CD14-positive monocyte (primary cell): ENCODE measurements around the gene MEGF9. TPM values are rescaled to one million over a fixed set of nuclear protein-coding genes. Genes with fewer than 3 reads are reported as not detected.
A peak's percentile ranks its signal among the peaks of the same experiment; 100 is the strongest.

Source experiments
- DNase-seq, 3 donors: peaks; one replicate each; pipeline ENCODE4 v3.0.0-alpha.2; 2011 to 2022
- H2AFZ ChIP-seq: 2 replicates; pipeline ENCODE4 v1.6.0; 2012; ENCODE audit warnings: mild to moderate bottlenecking, low read depth, low read length, inconsistent platforms; ENCODE audit not compliant: insufficient read depth, poor library complexity, severe bottlenecking
- H3K27ac ChIP-seq, 2 donors: 1 replicate in 1 of 2; 2 replicates in 1 of 2; pipeline ENCODE4 v1.5.1; 2012 to 2013; ENCODE audit warnings: low read length in 2 of 2, control low read depth in 1 of 2, inconsistent platforms in 1 of 2, low read depth in 1 of 2, mild to moderate bottlenecking in 1 of 2
- H3K27me3 ChIP-seq, 2 donors: one replicate each; pipeline versions ENCODE4 v1.6.0 to v1.6.1; 2011 to 2013; ENCODE audit warnings: low read length in 2 of 2; ENCODE audit not compliant: control insufficient read depth in 2 of 2, insufficient read depth in 2 of 2
- H3K36me3 ChIP-seq, 2 donors: replicated peaks in 1 of 2; 1 replicate in 1 of 2; 2 replicates in 1 of 2; pipeline versions ENCODE4 v1.5.1 to v1.6.1; 2012 to 2013; ENCODE audit warnings: low read length in 2 of 2, control low read depth in 1 of 2, inconsistent platforms in 1 of 2, mild to moderate bottlenecking in 1 of 2; ENCODE audit not compliant: insufficient read depth in 2 of 2, control insufficient read depth in 1 of 2
- H3K4me1 ChIP-seq, 2 donors: 1 replicate in 1 of 2; 2 replicates in 1 of 2; pipeline versions ENCODE4 v1.5.1 to v1.6.1; 2012 to 2013; ENCODE audit warnings: low read length in 2 of 2, control low read depth in 1 of 2, inconsistent platforms in 1 of 2, mild to moderate bottlenecking in 1 of 2, moderate library complexity in 1 of 2; ENCODE audit not compliant: insufficient read depth in 2 of 2, control insufficient read depth in 1 of 2
- H3K4me2 ChIP-seq: replicated peaks from 2 replicates; pipeline ENCODE3; 2012; ENCODE audit warnings: low read length, moderate library complexity, mild to moderate bottlenecking; ENCODE audit not compliant: poor library complexity, severe bottlenecking; ENCODE audit errors: extremely low read depth
- H3K4me3 ChIP-seq, 3 experiments: fragments of 200-600 bp in 1 of 3; sonication (generic) in 1 of 3; replicated peaks in 1 of 3; 1 replicate in 2 of 3; 2 replicates in 1 of 3; pipeline ENCODE4 v1.5.1; 2011 to 2013; ENCODE audit warnings: low read length in 3 of 3, mild to moderate bottlenecking in 3 of 3, control low read depth in 2 of 3, low read depth in 2 of 3, inconsistent platforms in 1 of 3, moderate library complexity in 1 of 3
- H3K79me2 ChIP-seq: 2 replicates; pipeline ENCODE4 v1.6.0; 2012; ENCODE audit warnings: mild to moderate bottlenecking, control low read depth, inconsistent platforms, low read length, moderate library complexity; ENCODE audit not compliant: insufficient read depth
- H3K9ac ChIP-seq: 2 replicates; pipeline ENCODE4 v1.6.0; 2017; ENCODE audit warnings: low read length, mild to moderate bottlenecking; ENCODE audit not compliant: insufficient read depth, poor library complexity, severe bottlenecking
- H3K9me3 ChIP-seq, 2 donors: replicated peaks in 1 of 2; 1 replicate in 1 of 2; 2 replicates in 1 of 2; pipeline versions ENCODE4 v1.5.1 to v1.6.1; 2012 to 2013; ENCODE audit warnings: low read length in 2 of 2, control low read depth in 1 of 2; ENCODE audit not compliant: control insufficient read depth in 1 of 2, insufficient read depth in 1 of 2
- H4K20me1 ChIP-seq: 2 replicates; pipeline ENCODE4 v1.6.0; 2012; ENCODE audit warnings: mild to moderate bottlenecking, low read length, control low read depth, moderate library complexity; ENCODE audit not compliant: insufficient read depth
- H3K27ac Mint-ChIP-seq, 7 donors: one replicate each; pipeline ENCODE4 v1.8.0; 2020; ENCODE audit warnings: mild to moderate bottlenecking in 7 of 7, mixed read lengths in 7 of 7, moderate library complexity in 6 of 7, inconsistent platforms in 2 of 7
- H3K27me3 Mint-ChIP-seq, 3 donors: one replicate each; pipeline ENCODE4 v1.8.0; 2021 to 2022; ENCODE audit warnings: low read depth in 3 of 3, mild to moderate bottlenecking in 3 of 3, mixed read lengths in 3 of 3, moderate library complexity in 3 of 3, inconsistent platforms in 1 of 3
- H3K36me3 Mint-ChIP-seq, 2 donors: one replicate each; pipeline ENCODE4 v1.8.0; 2020; ENCODE audit warnings: mixed read lengths in 2 of 2, inconsistent platforms in 1 of 2, mild to moderate bottlenecking in 1 of 2
- H3K4me1 Mint-ChIP-seq: one replicate; pipeline ENCODE4 v1.8.0; 2020; ENCODE audit warnings: mild to moderate bottlenecking, mixed read lengths
- H3K4me3 Mint-ChIP-seq, 2 donors: one replicate each; pipeline ENCODE4 v1.8.0; 2020; ENCODE audit warnings: mild to moderate bottlenecking in 2 of 2, mixed read lengths in 2 of 2, moderate library complexity in 1 of 2
- H3K9me3 Mint-ChIP-seq, 7 donors: one replicate each; pipeline ENCODE4 v1.8.0; 2020 to 2022; ENCODE audit warnings: mixed read lengths in 7 of 7, mild to moderate bottlenecking in 6 of 7, moderate library complexity in 6 of 7, inconsistent platforms in 2 of 7
- CTCF ChIP-seq: fragments of 200-600 bp; IDR thresholded peaks from one replicate; pipeline ENCODE4 v1.8.0; 2022; ENCODE audit warnings: antibody characterized with exemption, mild to moderate bottlenecking
- WGBS: methylation state at CpG from one replicate; pipeline ENCODE4 v1.1.5; 2013; ENCODE audit warnings: missing lambda C conversion rate; ENCODE audit not compliant: insufficient coverage; 5-methylcytosine and 5-hydroxymethylcytosine counted together
- intact Hi-C, 2 donors: fragments of 100-400 bp; cut with micrococcal nuclease; formaldehyde crosslinking; loops; one replicate each; pipeline versions ENCODE4 v1.15.0 to v1.15.1; 2023
- polyA plus RNA-seq, 3 donors: library from polyadenylated mRNA; depleted of rRNA in 1 of 3; unstranded in 2 of 3; stranded (reverse) in 1 of 3; fragments of 300-500 nt in 2 of 3; fragments of >200 nt in 1 of 3; fragmentation: Illumina TruSeq in 2 of 3; gene quantifications; 1 replicate in 2 of 3; 2 replicates in 1 of 3; pipeline ENCODE4 v1.2.3, GENCODE V29; 2012 to 2021

The MEGF9 gene
- polyA plus RNA-seq, 3 donors: 45.0 to 92.8 (median 89.7) TPM

DNA sequence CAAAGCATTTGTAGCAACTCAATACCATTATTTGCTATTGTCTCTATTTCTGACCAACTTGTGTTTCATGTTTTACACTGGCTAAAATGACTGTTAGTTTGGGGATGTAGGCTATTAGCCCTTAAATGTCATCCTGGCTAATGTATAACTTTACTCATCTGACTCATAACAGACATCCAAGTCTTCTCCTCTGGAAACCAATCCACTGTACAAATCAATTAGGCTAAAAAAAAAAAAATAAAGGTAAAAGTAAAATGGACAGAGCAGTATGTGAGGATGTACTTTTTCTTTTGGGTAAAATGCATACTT lies 20.6 kb downstream of the MEGF9 start:
- peak in 1 of 3 donors; percentile 12 for DNase-seq
- Histone ChIP-seq H3K27ac (peak overlapping the region in 1 of 2 donors; percentile 76), H3K4me1 (peaks cover 88 to 100% of the 10 kb centered on the region in 2 donors), H3K4me3 (peak overlapping the region in 1 of 3 experiments; percentile 56), H3K9ac (no peak overlapping the region), H3K79me2 (peaks cover 100% of the 10 kb centered on the region), H3K9me3 (no peaks in the 10 kb centered on the region), H2AFZ (no peak overlapping the region), H3K27me3 (no peaks in the 10 kb centered on the region), H4K20me1 (peaks cover 100% of the 10 kb centered on the region), H3K4me2 (peak overlapping the region; percentile 57), H3K36me3 (peaks cover 11 to 37% of the 10 kb centered on the region in 2 donors)
- no peak for TF ChIP-seq CTCF
- Mint-ChIP-seq H3K4me3 (peak overlapping the region; percentile 39 to 70), H3K27me3 (no peaks in the 10 kb centered on the region), H3K4me1 (peaks cover 74% of the 10 kb centered on the region), H3K27ac (peak overlapping the region; percentile 82 to 94 (median 89)), H3K36me3 (peaks cover 23 to 38% of the 10 kb centered on the region in 2 donors), H3K9me3 (no peaks in the 10 kb centered on the region)
- intact Hi-C loops: no loop called here

DNA sequence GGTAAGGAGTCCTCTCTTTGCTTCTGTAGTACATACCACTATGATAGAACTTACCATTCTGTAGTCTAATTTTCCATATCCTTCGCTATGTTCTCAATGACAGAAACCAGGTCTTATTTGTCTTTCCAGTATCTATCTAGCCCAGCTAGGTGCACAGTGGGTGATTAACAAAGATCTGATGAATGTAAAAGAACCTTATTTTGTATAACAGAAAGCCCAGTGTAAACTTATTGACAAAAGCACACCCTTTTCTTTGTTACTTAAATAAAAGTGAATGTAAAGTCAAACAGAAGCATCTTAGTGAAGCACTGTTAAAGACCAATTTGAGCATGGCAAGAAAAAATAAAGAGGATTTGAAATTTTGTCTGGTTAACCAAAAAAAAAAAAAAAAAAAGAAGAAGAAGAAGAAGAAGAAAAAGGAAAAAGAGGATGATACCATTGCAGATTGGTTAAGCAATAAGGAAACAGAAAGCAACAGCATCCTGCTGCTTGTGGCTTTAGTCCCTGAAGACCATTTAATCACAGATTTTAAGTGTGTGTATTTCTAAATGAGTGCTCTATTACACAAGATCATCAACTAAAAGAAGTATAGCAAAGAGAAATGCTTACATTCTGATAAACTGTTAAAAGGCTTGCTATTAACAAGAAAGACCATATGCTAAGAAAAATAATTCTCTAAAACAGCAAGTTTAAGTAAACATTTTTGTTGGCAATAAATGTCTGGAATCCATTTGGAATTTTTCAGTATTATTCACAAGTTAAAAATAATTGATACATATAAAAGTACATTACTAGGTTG lies 21.2 kb downstream of the MEGF9 start:
- intact Hi-C loops: no loop called here
- H3K27ac ChIP-seq: peak overlapping the region in 1 of 2 donors; percentile 76
- peak; percentile 42 to 90 (median 74) for DNase-seq
- H3K36me3 Mint-ChIP-seq: peaks cover 22 to 33% of the 10 kb centered on the region in 2 donors
- peak overlapping the region; percentile 57 for H3K4me2 ChIP-seq
- TF ChIP-seq CTCF: no peak
- peak overlapping the region; percentile 7 to 56 (median 12) for H3K4me3 ChIP-seq
- H3K4me1 Mint-ChIP-seq: peaks cover 68% of the 10 kb centered on the region
- WGBS: no CpG with 5 or more reads among the region's 1 CpG
- no peaks in the 10 kb centered on the region for H3K9me3 ChIP-seq
- no peak overlapping the region for H2AFZ ChIP-seq
- H3K79me2 ChIP-seq: peaks cover 100% of the 10 kb centered on the region
- no peaks in the 10 kb centered on the region for H3K9me3 Mint-ChIP-seq
- H3K9ac ChIP-seq: no peak overlapping the region
- peaks cover 100% of the 10 kb centered on the region for H4K20me1 ChIP-seq
- no peaks in the 10 kb centered on the region for H3K27me3 ChIP-seq
- no peaks in the 10 kb centered on the region for H3K27me3 Mint-ChIP-seq
- peaks cover 9 to 37% of the 10 kb centered on the region in 2 donors for H3K36me3 ChIP-seq
- H3K27ac Mint-ChIP-seq: peak overlapping the region; percentile 82 to 94 (median 91)
- H3K4me3 Mint-ChIP-seq: peak overlapping the region; percentile 42 to 75
- peaks cover 89 to 100% of the 10 kb centered on the region in 2 donors for H3K4me1 ChIP-seq
